Measurements from ENCODE around the gene MEGF6. TPM values are rescaled to one million over a fixed set of nuclear protein-coding genes. Genes with fewer than 3 reads are reported as not detected.

Gene MEGF6
- total RNA-seq, 2 donors from 2014 or later, result 22.4 to 24.9 TPM

GRCh38 chr1:3653286-3653618 lies 41.9 kb upstream of the MEGF6 start:
- H3K9me3 ChIP-seq, result no peaks in the 10 kb centered on the region
- H3K27me3 ChIP-seq, result peaks cover 0 to 33% of the 10 kb centered on the region in 2 donors
- intact Hi-C loops (cut with DNase I), result no loop called here
- no peak overlapping the region for H3K4me3 ChIP-seq
- no peaks in the 10 kb centered on the region for H3K36me3 ChIP-seq (replicated peaks in 1 of 2; ENCODE audit: insufficient read depth in 1 of 2, low read depth in 2 of 2)
- H3K4me1 ChIP-seq, result peaks cover 39% of the 10 kb centered on the region
- TF ChIP-seq POLR2A (IDR thresholded peaks at IDR 0.05), result no peak
- TF ChIP-seq, protein P1, sequence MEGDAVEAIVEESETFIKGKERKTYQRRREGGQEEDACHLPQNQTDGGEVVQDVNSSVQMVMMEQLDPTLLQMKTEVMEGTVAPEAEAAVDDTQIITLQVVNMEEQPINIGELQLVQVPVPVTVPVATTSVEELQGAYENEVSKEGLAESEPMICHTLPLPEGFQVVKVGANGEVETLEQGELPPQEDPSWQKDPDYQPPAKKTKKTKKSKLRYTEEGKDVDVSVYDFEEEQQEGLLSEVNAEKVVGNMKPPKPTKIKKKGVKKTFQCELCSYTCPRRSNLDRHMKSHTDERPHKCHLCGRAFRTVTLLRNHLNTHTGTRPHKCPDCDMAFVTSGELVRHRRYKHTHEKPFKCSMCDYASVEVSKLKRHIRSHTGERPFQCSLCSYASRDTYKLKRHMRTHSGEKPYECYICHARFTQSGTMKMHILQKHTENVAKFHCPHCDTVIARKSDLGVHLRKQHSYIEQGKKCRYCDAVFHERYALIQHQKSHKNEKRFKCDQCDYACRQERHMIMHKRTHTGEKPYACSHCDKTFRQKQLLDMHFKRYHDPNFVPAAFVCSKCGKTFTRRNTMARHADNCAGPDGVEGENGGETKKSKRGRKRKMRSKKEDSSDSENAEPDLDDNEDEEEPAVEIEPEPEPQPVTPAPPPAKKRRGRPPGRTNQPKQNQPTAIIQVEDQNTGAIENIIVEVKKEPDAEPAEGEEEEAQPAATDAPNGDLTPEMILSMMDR (IDR thresholded peaks at IDR 0.05), result no peak
- WGBS, 2 donors, result 29 to 43% methylated on average over 4 to 10 of the region's 10 CpGs
- ATAC-seq, result no peak
- no peak overlapping the region for H3K27ac ChIP-seq
- DNase-seq, result no peak

DNA sequence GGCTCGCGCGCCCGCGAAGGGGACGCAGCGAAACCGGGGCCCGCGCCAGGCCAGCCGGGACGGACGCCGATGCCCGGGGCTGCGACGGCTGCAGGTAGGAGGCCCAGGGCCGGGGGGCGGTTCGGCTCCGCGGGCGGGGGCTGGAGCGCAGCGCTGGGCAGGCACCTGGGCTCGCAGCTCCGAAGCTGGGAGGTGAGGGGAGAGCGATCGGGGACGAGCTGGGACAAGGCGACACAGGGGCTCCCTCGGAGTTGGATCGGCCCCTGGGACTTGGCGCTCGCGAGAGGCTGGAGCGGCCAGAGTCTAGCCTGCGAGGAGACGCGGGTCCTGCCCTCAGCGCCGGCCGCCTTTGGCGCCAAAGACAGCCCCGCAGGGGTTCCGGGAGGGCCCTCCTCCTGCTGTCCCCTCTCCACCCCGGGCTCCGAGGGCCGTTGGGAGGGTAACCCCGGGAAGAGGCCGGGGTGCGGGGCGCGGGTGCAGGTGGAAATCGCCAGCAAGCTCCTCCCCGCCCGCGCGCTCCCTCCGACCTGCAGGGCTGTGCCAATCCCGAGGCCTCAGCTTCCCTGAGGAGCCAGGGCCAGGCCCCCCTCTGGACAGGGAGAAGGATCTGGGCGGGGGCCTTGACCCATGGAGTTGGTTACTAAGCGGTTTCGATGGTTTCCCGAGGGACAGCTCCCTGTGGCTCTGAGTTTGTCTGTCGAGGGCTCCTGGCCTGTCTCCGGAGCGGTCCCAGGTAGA lies 41.4 kb upstream of the MEGF6 start:
- Histone ChIP-seq H3K36me3 (replicated peaks in 1 of 2; ENCODE audit: insufficient read depth in 1 of 2, low read depth in 2 of 2) (no peaks in the 10 kb centered on the region), H3K27ac (no peak overlapping the region), H3K4me3 (no peak overlapping the region), H3K4me1 (peaks cover 44% of the 10 kb centered on the region), H3K9me3 (no peaks in the 10 kb centered on the region), H3K27me3 (peaks cover 0 to 33% of the 10 kb centered on the region in 2 donors)
- intact Hi-C loops (cut with DNase I), result no loop called here
- TF ChIP-seq, protein P1 (IDR thresholded peaks at IDR 0.05), result no peak
- no peak for TF ChIP-seq POLR2A (IDR thresholded peaks at IDR 0.05)
- 10% methylated on average over 52 of the region's 68 CpGs; no CpG with 5 or more reads in 1 of the 2 donors for WGBS, 2 donors
- DNase-seq (no peak), ATAC-seq (no peak)

- DNase-seq (no peak), ATAC-seq (no peak)
- peaks cover 0 to 33% of the 10 kb centered on the region in 2 donors for H3K27me3 ChIP-seq
- intact Hi-C loops (cut with DNase I), result no loop called here
- TF ChIP-seq, protein P1 (IDR thresholded peaks at IDR 0.05), result no peak
- H3K36me3 ChIP-seq (replicated peaks in 1 of 2; ENCODE audit: insufficient read depth in 1 of 2, low read depth in 2 of 2), result no peaks in the 10 kb centered on the region
- peaks cover 50% of the 10 kb centered on the region for H3K4me1 ChIP-seq
- WGBS, 2 donors, result 1% methylated on average over 15 to 38 of the region's 80 CpGs
- H3K27ac ChIP-seq, result no peak within 1 kb of the TSS
- no peak within 1 kb of the TSS for H3K4me3 ChIP-seq
- H3K9me3 ChIP-seq, result no peaks in the 10 kb centered on the region
Measured at GRCh38 chr1:3651930-3652547, 40.7 kb upstream of the MEGF6 start, which contains the start of gene TP73. TP73 (plus strand) TSS chr1:3652516; CDS start chr1:3682366, 29,850 bp downstream.

- no peak for ATAC-seq
- no peak for TF ChIP-seq POLR2A (IDR thresholded peaks at IDR 0.05)
- TF ChIP-seq, protein P1 (IDR thresholded peaks at IDR 0.05), result no peak
- no peak for DNase-seq
- WGBS, 2 donors, result 4% methylated on average over 83 of the region's 83 CpGs; no CpG with 5 or more reads in 1 of the 2 donors
- H3K4me3 ChIP-seq, result no peak overlapping the region
- H3K9me3 ChIP-seq, result no peaks in the 10 kb centered on the region
- no peak overlapping the region for H3K27ac ChIP-seq
- intact Hi-C loops (cut with DNase I), result no loop called here
- H3K36me3 ChIP-seq (replicated peaks in 1 of 2; ENCODE audit: insufficient read depth in 1 of 2, low read depth in 2 of 2), result no peaks in the 10 kb centered on the region
- H3K4me1 ChIP-seq, result peaks cover 50% of the 10 kb centered on the region
- H3K27me3 ChIP-seq, result peaks cover 0 to 33% of the 10 kb centered on the region in 2 donors
Measured at GRCh38 chr1:3651026-3651929, 40.0 kb upstream of the MEGF6 start.

Data from body of pancreas (tissue), 4 donors.